Lung (tissue), 12 donors: ENCODE data around the gene UVSSA. TPM values are rescaled to one million over a fixed set of nuclear protein-coding genes. Genes with fewer than 3 reads are reported as not detected.

Experiments
- ATAC-seq: fragments of 200-7000 bp; cut with Tn5 transposase; one replicate; pipeline ENCODE4 v1.9.1; 2020; ENCODE audit warnings: moderate number of reproducible peaks; ENCODE audit not compliant: insufficient read depth, low FRiP score
- DNase-seq, 3 donors: peaks; one replicate each; pipeline ENCODE4 v3.0.0-alpha.2; 2013 to 2017
- H3K27ac ChIP-seq, 2 donors: one replicate each; pipeline ENCODE4 v1.5.1; 2013; ENCODE audit warnings: mild to moderate bottlenecking in 2 of 2, moderate library complexity in 2 of 2, control low read depth in 1 of 2, inconsistent platforms in 1 of 2, low read depth in 1 of 2, low read length in 1 of 2
- H3K27me3 ChIP-seq, 3 donors: one replicate each; pipeline ENCODE4 v1.5.1; 2013; ENCODE audit warnings: low read length in 2 of 3; ENCODE audit not compliant: control insufficient read depth in 3 of 3, insufficient read depth in 3 of 3
- H3K36me3 ChIP-seq, 4 donors: one replicate each; pipeline ENCODE4 v1.5.1; 2013; ENCODE audit warnings: low read length in 4 of 4, mild to moderate bottlenecking in 1 of 4, moderate library complexity in 1 of 4; ENCODE audit not compliant: control insufficient read depth in 4 of 4, insufficient read depth in 4 of 4
- H3K4me1 ChIP-seq, 5 donors: one replicate each; pipeline ENCODE4 v1.5.1; 2013; ENCODE audit warnings: low read length in 5 of 5, mild to moderate bottlenecking in 2 of 5, moderate library complexity in 1 of 5; ENCODE audit not compliant: control insufficient read depth in 5 of 5, insufficient read depth in 5 of 5
- H3K4me3 ChIP-seq: one replicate; pipeline ENCODE4 v1.5.1; 2013; ENCODE audit warnings: mild to moderate bottlenecking, control low read depth, moderate library complexity
- H3K9ac ChIP-seq, 2 donors: one replicate each; pipeline ENCODE4 v1.5.1; 2013; ENCODE audit warnings: low read length in 2 of 2, control low read depth in 1 of 2; ENCODE audit not compliant: insufficient read depth in 1 of 2
- H3K9me3 ChIP-seq, 4 donors: one replicate each; pipeline ENCODE4 v1.5.1; 2013; ENCODE audit warnings: low read length in 3 of 4, mild to moderate bottlenecking in 1 of 4, moderate library complexity in 1 of 4; ENCODE audit not compliant: control insufficient read depth in 4 of 4, insufficient read depth in 3 of 4
- CTCF ChIP-seq: IDR thresholded peaks from 2 replicates; pipeline ENCODE4 v1.5.1; 2012; ENCODE audit warnings: mild to moderate bottlenecking; ENCODE audit errors: control extremely low read depth, extremely low read depth
- WGBS, 2 donors: extraction: QIAGEN DNeasy Blood & Tissue Kit; methylation state at CpG; one replicate each; pipeline ENCODE4 v1.1.7; 2013; 5-methylcytosine and 5-hydroxymethylcytosine counted together
- polyA plus RNA-seq, 2 donors: library from polyadenylated mRNA; stranded (reverse); fragments of 200-250 nt; gene quantifications; one replicate each; pipeline ENCODE4 v1.2.1, GENCODE V29; 2013
- total RNA-seq, 2 donors: library from RNA; depleted of rRNA in 1 of 2; stranded (reverse); fragments of >200 nt in 1 of 2; gene quantifications; one replicate each; pipeline ENCODE4 v1.2.1, GENCODE V29; 2014 to 2021
- donor health status: control.
- donor health status: control.
- donor health status: Bipolar disorder and iron deficiency.
- donor health status: healthy.
- donor health status: DM: yes; HTN: yes; CAD: no.

UVSSA gene
- total and polyA plus RNA-seq, 4 donors = 9.8 to 50.9 (median 17.7) TPM

- 95 to 96% methylated on average over 35 of the region's 35 CpGs for WGBS, 2 donors
Measured at GRCh38 chr4:1366371-1367229, 19.6 kb downstream of the UVSSA start.

DNA sequence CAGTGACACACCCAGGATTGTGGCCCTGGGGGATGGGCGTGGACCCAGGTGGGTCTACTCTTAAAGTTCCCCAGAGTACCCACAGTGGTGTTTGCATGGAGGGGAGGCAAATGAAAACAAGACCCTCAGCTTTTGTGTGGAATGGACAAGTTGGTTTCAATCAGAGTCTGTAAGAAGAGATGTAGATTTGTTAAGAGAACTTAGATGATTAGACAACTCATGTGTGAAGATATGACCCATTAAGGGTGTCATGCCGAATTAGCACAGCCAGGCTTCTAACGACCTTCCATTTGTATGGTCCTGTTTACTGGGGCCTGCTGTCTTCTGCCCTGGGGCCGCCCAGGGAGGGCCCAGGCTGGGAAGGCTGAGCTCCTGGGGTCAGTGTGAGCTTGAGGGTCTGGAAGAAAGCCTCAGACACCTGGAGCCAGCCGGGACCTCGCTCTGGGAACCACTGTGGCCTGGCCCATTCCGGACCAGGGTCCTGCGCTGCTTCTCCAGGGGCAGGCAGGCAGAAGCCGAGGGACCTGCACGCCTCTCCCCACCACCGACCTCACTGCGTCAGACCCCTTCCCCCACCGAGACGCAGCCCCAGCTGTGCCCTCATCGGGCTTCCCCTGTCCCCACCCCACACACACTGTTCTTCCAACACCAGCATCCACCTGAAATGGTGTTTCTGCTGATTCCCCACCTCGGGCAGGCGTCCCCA is 20.4 kb downstream of the UVSSA start:
- Histone ChIP-seq H3K36me3 (peaks cover 0 to 43% (median 3%) of the 10 kb centered on the region in 4 donors), H3K4me1 (peaks cover 0 to 5% (median 0%) of the 10 kb centered on the region in 5 donors), H3K27ac (no peak overlapping the region), H3K9ac (no peak overlapping the region), H3K4me3 (no peak overlapping the region), H3K27me3 (no peaks in the 10 kb centered on the region), H3K9me3 (no peaks in the 10 kb centered on the region)
- WGBS, 2 donors = 96 to 98% methylated on average over 15 to 17 of the region's 17 CpGs
- ATAC-seq (no peak), DNase-seq (no peak)
- no peak for TF ChIP-seq CTCF

More at GRCh38 chr4:1366371-1367229, 19.6 kb downstream of the UVSSA start:
- H3K4me3 ChIP-seq = no peak overlapping the region
- no peaks in the 10 kb centered on the region for H3K9me3 ChIP-seq
- no peaks in the 10 kb centered on the region for H3K27me3 ChIP-seq
- TF ChIP-seq CTCF = no peak
- no peak overlapping the region for H3K9ac ChIP-seq
- ATAC-seq (no peak), DNase-seq (no peak)
- no peak overlapping the region for H3K27ac ChIP-seq
- peaks cover 0 to 5% (median 0%) of the 10 kb centered on the region in 5 donors for H3K4me1 ChIP-seq
- peaks cover 0 to 43% (median 0%) of the 10 kb centered on the region in 4 donors for H3K36me3 ChIP-seq

GRCh38 chr4:1367936-1368289 is 20.9 kb downstream of the UVSSA start:
- no peak overlapping the region for H3K27ac ChIP-seq
- WGBS, 2 donors = 91 to 93% methylated on average over 10 of the region's 10 CpGs
- no peak for TF ChIP-seq CTCF
- no peaks in the 10 kb centered on the region for H3K9me3 ChIP-seq
- H3K4me1 ChIP-seq = peaks cover 0 to 5% (median 0%) of the 10 kb centered on the region in 5 donors
- no peaks in the 10 kb centered on the region for H3K27me3 ChIP-seq
- DNase-seq (no peak), ATAC-seq (no peak)
- peaks cover 0 to 45% (median 4%) of the 10 kb centered on the region in 4 donors for H3K36me3 ChIP-seq
- H3K9ac ChIP-seq = no peak overlapping the region
- no peak overlapping the region for H3K4me3 ChIP-seq
